ENCODE measurements around the gene ST6GALNAC6.
A peak's percentile ranks its signal among the peaks of the same experiment; 100 is the strongest.

Gene ST6GALNAC6

GRCh38 chr9:127936347-127936852 is 37.0 kb upstream of the ST6GALNAC6 start:
- H3K4me1 ChIP-seq (ENCODE audit: control insufficient read depth in 1 of 2, insufficient read depth in 1 of 2, low read depth in 1 of 2, low read length in 1 of 2): peaks cover 18 to 27% of the 10 kb centered on the region in 2 experiments
- no peaks in the 10 kb centered on the region for H3K9me3 ChIP-seq
- peaks cover 3% of the 10 kb centered on the region for H3K36me3 ChIP-seq
- peaks cover 7% of the 10 kb centered on the region for H3K27me3 ChIP-seq
- H3K27ac ChIP-seq: no peak overlapping the region
- H3K4me3 ChIP-seq (ENCODE audit: low read depth in 1 of 2, low read length in 1 of 2): peak overlapping the region in 1 of 2 experiments; percentile 90
- TF ChIP-seq, protein P1, sequence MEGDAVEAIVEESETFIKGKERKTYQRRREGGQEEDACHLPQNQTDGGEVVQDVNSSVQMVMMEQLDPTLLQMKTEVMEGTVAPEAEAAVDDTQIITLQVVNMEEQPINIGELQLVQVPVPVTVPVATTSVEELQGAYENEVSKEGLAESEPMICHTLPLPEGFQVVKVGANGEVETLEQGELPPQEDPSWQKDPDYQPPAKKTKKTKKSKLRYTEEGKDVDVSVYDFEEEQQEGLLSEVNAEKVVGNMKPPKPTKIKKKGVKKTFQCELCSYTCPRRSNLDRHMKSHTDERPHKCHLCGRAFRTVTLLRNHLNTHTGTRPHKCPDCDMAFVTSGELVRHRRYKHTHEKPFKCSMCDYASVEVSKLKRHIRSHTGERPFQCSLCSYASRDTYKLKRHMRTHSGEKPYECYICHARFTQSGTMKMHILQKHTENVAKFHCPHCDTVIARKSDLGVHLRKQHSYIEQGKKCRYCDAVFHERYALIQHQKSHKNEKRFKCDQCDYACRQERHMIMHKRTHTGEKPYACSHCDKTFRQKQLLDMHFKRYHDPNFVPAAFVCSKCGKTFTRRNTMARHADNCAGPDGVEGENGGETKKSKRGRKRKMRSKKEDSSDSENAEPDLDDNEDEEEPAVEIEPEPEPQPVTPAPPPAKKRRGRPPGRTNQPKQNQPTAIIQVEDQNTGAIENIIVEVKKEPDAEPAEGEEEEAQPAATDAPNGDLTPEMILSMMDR (IDR thresholded peaks at IDR 0.05): no peak

- Histone ChIP-seq H3K27ac (no peak overlapping the region), H3K4me3 (ENCODE audit: low read depth in 1 of 2, low read length in 1 of 2) (no peak overlapping the region)
- TF ChIP-seq, protein P1 (IDR thresholded peaks at IDR 0.05): no peak
Measured at GRCh38 chr9:127935765-127936221, 36.4 kb upstream of the ST6GALNAC6 start.

DNA sequence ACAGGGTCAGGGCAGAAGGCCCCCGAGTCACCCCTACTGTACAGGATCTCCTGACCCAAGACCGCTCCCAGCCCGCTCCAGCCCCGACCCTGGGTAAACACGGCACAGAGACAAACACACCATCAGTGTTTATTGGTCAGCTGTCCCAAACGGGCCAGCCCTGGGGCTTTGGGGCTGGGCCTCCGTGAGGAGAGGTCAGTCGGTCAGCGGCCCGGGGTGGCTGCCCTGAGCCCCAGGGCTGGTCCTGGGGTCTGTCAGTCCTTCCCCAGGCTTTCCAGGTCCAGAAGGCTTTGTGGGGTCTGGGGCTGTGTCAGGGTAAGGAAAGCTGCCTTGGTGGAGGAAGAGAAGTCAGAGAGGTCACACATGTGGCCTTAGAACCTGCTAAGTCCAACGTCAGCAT is 35.6 kb upstream of the ST6GALNAC6 start:
- Histone ChIP-seq H3K4me1 (ENCODE audit: control insufficient read depth in 1 of 2, insufficient read depth in 1 of 2, low read depth in 1 of 2, low read length in 1 of 2) (peaks cover 30 to 37% of the 10 kb centered on the region in 2 experiments), H3K4me3 (ENCODE audit: low read depth in 1 of 2, low read length in 1 of 2) (no peak overlapping the region), H3K9me3 (no peaks in the 10 kb centered on the region), H3K27me3 (peaks cover 21% of the 10 kb centered on the region), H3K36me3 (peaks cover 3% of the 10 kb centered on the region), H3K27ac (no peak overlapping the region)
- TF ChIP-seq, protein P1 (IDR thresholded peaks at IDR 0.05): no peak

More at GRCh38 chr9:127935765-127936221, 36.4 kb upstream of the ST6GALNAC6 start:
- peaks cover 13% of the 10 kb centered on the region for H3K27me3 ChIP-seq
- peaks cover 3% of the 10 kb centered on the region for H3K36me3 ChIP-seq
- no peaks in the 10 kb centered on the region for H3K9me3 ChIP-seq
- peaks cover 23 to 31% of the 10 kb centered on the region in 2 experiments for H3K4me1 ChIP-seq (ENCODE audit: control insufficient read depth in 1 of 2, insufficient read depth in 1 of 2, low read depth in 1 of 2, low read length in 1 of 2)

GRCh38 chr9:127934248-127934647 is 34.8 kb upstream of the ST6GALNAC6 start:
- Histone ChIP-seq H3K27me3 (peaks cover 29% of the 10 kb centered on the region), H3K4me3 (ENCODE audit: low read depth in 1 of 2, low read length in 1 of 2) (no peak overlapping the region), H3K4me1 (ENCODE audit: control insufficient read depth in 1 of 2, insufficient read depth in 1 of 2, low read depth in 1 of 2, low read length in 1 of 2) (peaks cover 30 to 37% of the 10 kb centered on the region in 2 experiments), H3K36me3 (peaks cover 3% of the 10 kb centered on the region), H3K9me3 (no peaks in the 10 kb centered on the region), H3K27ac (no peak overlapping the region)
- TF ChIP-seq, protein P1 (IDR thresholded peaks at IDR 0.05): no peak

- Histone ChIP-seq H3K36me3 (peaks cover 3% of the 10 kb centered on the region), H3K4me1 (ENCODE audit: control insufficient read depth in 1 of 2, insufficient read depth in 1 of 2, low read depth in 1 of 2, low read length in 1 of 2) (peaks cover 28 to 31% of the 10 kb centered on the region in 2 experiments), H3K9me3 (no peaks in the 10 kb centered on the region), H3K27me3 (peaks cover 58% of the 10 kb centered on the region), H3K4me3 (ENCODE audit: low read depth in 1 of 2, low read length in 1 of 2) (peak overlapping the region; percentile 45 to 65), H3K27ac (no peak overlapping the region)
- TF ChIP-seq, protein P1 (IDR thresholded peaks at IDR 0.05): no peak
Measured at GRCh38 chr9:127931092-127931881, 31.9 kb upstream of the ST6GALNAC6 start.

All from neutrophil (primary cell).